SJCRH30 (cell line): ENCODE results near the gene MTURN. TPM values are rescaled to one million over a fixed set of nuclear protein-coding genes. Genes with fewer than 3 reads are reported as not detected.

Experiments
- DNase-seq, 2 experiments: peaks; one replicate each; pipeline ENCODE4 v3.0.0-alpha.2; 2015 to 2020
- H3K27ac ChIP-seq: fragments of 250-450 bp; sonication (Bioruptor Pico); 2 replicates; pipeline ENCODE4 v1.5.1; 2020; ENCODE audit warnings: mild to moderate bottlenecking, moderate library complexity
- H3K27me3 ChIP-seq: fragments of 250-450 bp; sonication (Bioruptor Pico); 2 replicates; pipeline ENCODE4 v1.5.1; 2020; ENCODE audit warnings: mild to moderate bottlenecking, moderate library complexity
- H3K36me3 ChIP-seq: fragments of 250-450 bp; sonication (Bioruptor Pico); 2 replicates; pipeline ENCODE4 v1.5.1; 2020; ENCODE audit warnings: mild to moderate bottlenecking, moderate library complexity
- H3K4me1 ChIP-seq: fragments of 250-450 bp; sonication (Bioruptor Pico); 2 replicates; pipeline ENCODE4 v1.5.1; 2020; ENCODE audit warnings: mild to moderate bottlenecking, moderate library complexity
- H3K4me3 ChIP-seq: fragments of 250-450 bp; sonication (Bioruptor Pico); 2 replicates; pipeline ENCODE4 v1.5.1; 2020; ENCODE audit warnings: mild to moderate bottlenecking, moderate library complexity
- H3K9me3 ChIP-seq: fragments of 250-450 bp; sonication (Bioruptor Pico); replicated peaks from 2 replicates; pipeline ENCODE4 v1.5.1; 2020; ENCODE audit warnings: mild to moderate bottlenecking, moderate library complexity
- total RNA-seq: library from RNA; depleted of rRNA; stranded (reverse); fragments of >200 nt; shearing (Covaris generic); gene quantifications from 2 replicates; pipeline ENCODE4 v1.2.3, GENCODE V29; 2014

The MTURN gene
- total RNA-seq, 1 experiment from 2014 or later = 27.6 TPM

DNA sequence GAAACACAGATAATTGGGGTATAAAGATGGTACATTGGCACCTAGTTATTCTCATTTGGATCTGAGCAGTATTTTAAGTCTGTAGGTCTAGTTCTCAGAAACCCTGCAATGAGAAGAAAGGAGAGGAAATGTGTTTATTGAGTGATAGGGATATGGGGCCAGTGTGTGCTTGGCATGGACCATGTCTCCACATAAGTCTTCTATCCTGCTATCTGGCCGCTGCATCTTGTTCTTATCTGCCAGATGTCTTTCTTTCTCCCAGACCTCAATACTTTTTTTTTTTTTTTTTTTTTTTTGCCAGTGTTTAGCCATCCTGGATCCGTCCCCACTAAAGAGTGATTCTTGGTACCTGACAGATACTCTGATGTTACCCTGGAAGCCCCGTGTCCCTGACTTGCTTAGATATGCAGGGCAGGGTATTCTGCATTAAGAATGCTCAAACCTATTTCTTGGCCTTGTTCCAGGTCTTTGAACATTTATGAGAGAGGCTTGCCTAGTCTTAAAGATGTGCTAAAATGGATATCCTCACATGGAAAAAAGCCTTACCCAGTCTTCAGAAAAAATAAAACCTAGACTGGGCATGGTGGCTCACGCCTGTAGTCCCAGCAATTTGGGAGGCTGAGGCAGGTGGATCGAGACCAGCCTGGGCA is 10.0 kb downstream of the MTURN start:
- Histone ChIP-seq H3K36me3 (peaks cover 5% of the 10 kb centered on the region; the same call in 1 of the 2 replicates), H3K27ac (no peak overlapping the region), H3K4me1 (peaks cover 38% of the 10 kb centered on the region), H3K4me3 (no peak overlapping the region), H3K27me3 (no peaks in the 10 kb centered on the region), H3K9me3 (no peaks in the 10 kb centered on the region)
- no peak for DNase-seq

DNA sequence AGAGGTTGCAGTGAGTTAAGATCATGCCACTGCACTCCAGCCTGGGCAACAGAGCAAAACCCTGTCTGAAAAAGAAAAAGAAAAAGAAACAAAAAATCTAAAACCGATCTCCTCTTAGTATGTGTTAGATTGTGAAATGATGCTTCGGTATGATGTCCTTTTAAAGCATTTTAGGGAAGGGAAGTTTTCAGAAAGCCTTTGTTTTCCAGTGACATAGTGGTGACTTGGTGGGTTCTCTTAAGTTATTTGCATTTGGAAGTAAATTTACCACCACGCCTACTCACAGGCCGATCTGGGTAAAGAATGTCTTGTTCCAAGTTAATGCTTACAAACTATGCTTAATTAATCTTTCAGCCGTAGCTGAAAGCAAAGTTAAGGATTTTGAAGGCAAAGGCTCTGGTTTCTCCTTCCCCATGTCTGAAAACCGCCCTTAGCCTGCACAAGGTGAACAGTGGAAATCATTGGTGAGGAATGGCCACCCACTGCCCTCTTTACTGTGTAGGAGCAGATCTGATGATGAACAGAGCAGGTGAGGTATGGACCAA is 10.7 kb downstream of the MTURN start:
- Histone ChIP-seq H3K9me3 (no peaks in the 10 kb centered on the region), H3K27me3 (no peaks in the 10 kb centered on the region), H3K27ac (no peak overlapping the region), H3K4me3 (no peak overlapping the region), H3K4me1 (peaks cover 38% of the 10 kb centered on the region), H3K36me3 (peaks cover 5% of the 10 kb centered on the region; the same call in 1 of the 2 replicates)
- no peak for DNase-seq

GRCh38 chr7:30146127-30146612 is 11.4 kb downstream of the MTURN start:
- H3K27ac ChIP-seq = no peak overlapping the region
- no peak overlapping the region for H3K4me3 ChIP-seq
- H3K4me1 ChIP-seq = peaks cover 38% of the 10 kb centered on the region
- no peaks in the 10 kb centered on the region for H3K9me3 ChIP-seq
- peak; percentile 42 to 65 for DNase-seq
- peaks cover 3% of the 10 kb centered on the region; the same call in 1 of the 2 replicates for H3K36me3 ChIP-seq
- H3K27me3 ChIP-seq = no peaks in the 10 kb centered on the region

- Histone ChIP-seq H3K9me3 (no peaks in the 10 kb centered on the region), H3K36me3 (peaks cover 3% of the 10 kb centered on the region; the same call in 1 of the 2 replicates), H3K27ac (no peak overlapping the region), H3K4me3 (no peak overlapping the region), H3K27me3 (no peaks in the 10 kb centered on the region), H3K4me1 (peaks cover 38% of the 10 kb centered on the region)
- no peak for DNase-seq
These were observed 12.4 kb downstream of the MTURN start for GRCh38 chr7:30147223-30147622.

- H3K4me3 ChIP-seq = no peak overlapping the region
- H3K27me3 ChIP-seq = no peaks in the 10 kb centered on the region
- H3K27ac ChIP-seq = no peak overlapping the region
- no peaks in the 10 kb centered on the region for H3K9me3 ChIP-seq
- peaks cover 35% of the 10 kb centered on the region for H3K4me1 ChIP-seq
- peaks cover 3% of the 10 kb centered on the region; the same call in 1 of the 2 replicates for H3K36me3 ChIP-seq
- no peak for DNase-seq
These were observed 13.0 kb downstream of the MTURN start for GRCh38 chr7:30147785-30148184.

DNA sequence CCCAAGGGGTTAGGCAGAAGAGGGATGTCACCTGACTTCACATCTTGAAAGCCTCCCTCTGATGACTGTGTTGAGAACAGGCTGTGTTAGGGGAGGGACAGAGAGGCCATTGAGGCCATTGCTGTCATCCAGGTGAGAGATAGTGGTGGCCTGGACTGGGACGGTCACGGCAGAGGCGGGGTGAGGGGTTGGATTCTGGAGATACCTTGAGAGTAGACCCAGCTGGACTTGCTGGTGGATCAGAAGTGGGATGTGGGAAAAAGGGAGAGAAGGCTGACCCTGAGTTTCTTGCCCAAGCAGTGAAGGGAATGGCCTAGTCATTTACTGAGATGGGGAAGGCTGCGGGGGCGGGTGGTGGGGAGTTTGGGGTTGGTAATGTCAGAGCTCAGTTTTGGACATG is 13.6 kb downstream of the MTURN start:
- Histone ChIP-seq H3K36me3 (peaks cover 3% of the 10 kb centered on the region; the same call in 1 of the 2 replicates), H3K4me1 (peaks cover 29% of the 10 kb centered on the region), H3K9me3 (no peaks in the 10 kb centered on the region), H3K27me3 (no peaks in the 10 kb centered on the region), H3K4me3 (no peak overlapping the region), H3K27ac (no peak overlapping the region)
- no peak for DNase-seq

GRCh38 chr7:30148951-30149459 is 14.2 kb downstream of the MTURN start:
- no peaks in the 10 kb centered on the region for H3K27me3 ChIP-seq
- no peaks in the 10 kb centered on the region for H3K9me3 ChIP-seq
- no peak overlapping the region for H3K27ac ChIP-seq
- peaks cover 3% of the 10 kb centered on the region; the same call in 1 of the 2 replicates for H3K36me3 ChIP-seq
- H3K4me1 ChIP-seq = peaks cover 23% of the 10 kb centered on the region
- DNase-seq = no peak
- H3K4me3 ChIP-seq = no peak overlapping the region

GRCh38 chr7:30149640-30150272 is 15.0 kb downstream of the MTURN start:
- H3K27me3 ChIP-seq = no peaks in the 10 kb centered on the region
- H3K4me3 ChIP-seq = no peak overlapping the region
- no peak for DNase-seq
- H3K27ac ChIP-seq = no peak overlapping the region
- peaks cover 3% of the 10 kb centered on the region; the same call in 1 of the 2 replicates for H3K36me3 ChIP-seq
- peaks cover 16% of the 10 kb centered on the region for H3K4me1 ChIP-seq
- H3K9me3 ChIP-seq = no peaks in the 10 kb centered on the region

GRCh38 chr7:30150711-30151110 is 15.9 kb downstream of the MTURN start:
- Histone ChIP-seq H3K4me1 (peaks cover 16% of the 10 kb centered on the region), H3K9me3 (no peaks in the 10 kb centered on the region), H3K27me3 (no peaks in the 10 kb centered on the region), H3K27ac (no peak overlapping the region), H3K36me3 (peaks cover 3% of the 10 kb centered on the region; the same call in 1 of the 2 replicates), H3K4me3 (no peak overlapping the region)
- DNase-seq = no peak

DNA sequence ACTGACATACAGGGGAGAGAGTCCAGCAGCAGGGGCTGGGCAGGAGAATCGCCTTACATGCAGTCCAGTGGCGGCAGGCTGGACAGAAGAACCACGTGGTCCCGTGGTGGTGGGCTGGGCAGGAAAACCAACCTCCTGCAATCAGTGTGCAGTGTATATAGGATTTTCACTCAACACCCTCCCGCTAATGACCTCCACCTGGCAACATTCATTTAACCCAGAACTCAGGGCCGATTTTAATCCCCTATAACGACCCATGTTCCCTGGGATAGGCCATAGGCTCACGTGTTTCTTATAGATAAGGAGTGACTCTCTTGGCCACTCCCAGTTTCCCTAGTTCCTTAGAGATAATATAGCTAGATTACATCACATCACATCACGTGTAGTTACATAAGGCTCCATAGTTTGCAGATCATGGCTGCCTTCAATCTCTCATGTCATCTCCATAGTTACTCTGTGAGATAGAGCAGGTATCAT is 19.4 kb downstream of the MTURN start:
- Histone ChIP-seq H3K36me3 (peaks cover 3% of the 10 kb centered on the region; the same call in 1 of the 2 replicates), H3K9me3 (no peaks in the 10 kb centered on the region)

DNA sequence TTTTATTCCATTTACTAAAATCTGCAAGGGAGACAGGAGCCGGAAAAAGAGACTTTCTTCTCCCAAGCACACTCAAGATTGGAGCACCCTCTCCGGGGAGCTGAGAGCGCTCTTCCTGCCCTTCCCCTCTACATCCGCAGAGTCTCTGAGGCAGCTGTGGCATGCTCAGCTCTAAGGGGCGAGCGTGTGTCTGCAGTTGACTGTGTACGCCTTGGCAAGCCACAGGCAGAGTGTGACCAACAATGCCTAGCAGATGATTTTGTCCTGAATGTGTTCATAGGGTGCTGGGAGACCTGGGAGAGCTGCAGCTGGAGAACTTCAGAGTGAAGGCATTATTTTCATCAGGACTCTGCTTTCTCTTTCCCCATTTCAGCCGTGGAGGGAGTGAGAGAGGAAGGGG is 20.7 kb downstream of the MTURN start:
- Histone ChIP-seq H3K36me3 (no peaks in the 10 kb centered on the region), H3K4me1 (no peaks in the 10 kb centered on the region), H3K9me3 (no peaks in the 10 kb centered on the region), H3K4me3 (no peak overlapping the region), H3K27me3 (no peaks in the 10 kb centered on the region), H3K27ac (no peak overlapping the region)
- DNase-seq = no peak

More for the DNA sequence above, 19.4 kb downstream of the MTURN start:
- H3K27ac ChIP-seq = no peak overlapping the region
- DNase-seq = no peak
- no peak overlapping the region for H3K4me3 ChIP-seq
- no peaks in the 10 kb centered on the region for H3K4me1 ChIP-seq
- H3K27me3 ChIP-seq = no peaks in the 10 kb centered on the region

GRCh38 chr7:30157204-30157603 is 22.4 kb downstream of the MTURN start:
- DNase-seq = peak in 1 of 2 experiments; percentile 42
- no peaks in the 10 kb centered on the region for H3K36me3 ChIP-seq
- peaks cover 2% of the 10 kb centered on the region; the same call in 1 of the 2 replicates for H3K4me1 ChIP-seq
- H3K9me3 ChIP-seq = no peaks in the 10 kb centered on the region
- H3K27me3 ChIP-seq = no peaks in the 10 kb centered on the region
- H3K27ac ChIP-seq = no peak overlapping the region
- H3K4me3 ChIP-seq = no peak overlapping the region

DNA sequence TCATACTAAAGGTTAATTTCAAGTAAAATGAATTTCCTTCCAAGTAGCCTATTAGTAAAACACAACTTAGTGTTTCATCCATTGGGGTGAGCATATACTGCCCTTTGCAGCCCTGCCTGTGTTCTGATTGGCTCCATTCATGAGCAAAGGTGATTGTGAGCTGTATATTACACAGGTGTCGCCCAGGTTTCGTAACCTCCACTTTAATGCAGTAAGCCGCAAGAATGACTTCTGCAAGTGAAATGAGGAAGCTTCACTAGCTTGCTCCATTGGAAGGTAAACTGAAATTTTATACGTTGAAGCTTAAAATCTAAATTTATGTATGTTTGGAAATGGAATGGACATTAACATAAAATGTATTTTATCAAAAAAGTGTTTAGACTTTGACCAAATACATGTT is 24.4 kb downstream of the MTURN start:
- Histone ChIP-seq H3K4me1 (peaks cover 9% of the 10 kb centered on the region), H3K27ac (no peak overlapping the region), H3K36me3 (no peaks in the 10 kb centered on the region), H3K27me3 (no peaks in the 10 kb centered on the region), H3K9me3 (no peaks in the 10 kb centered on the region), H3K4me3 (no peak overlapping the region)
- no peak for DNase-seq

DNA sequence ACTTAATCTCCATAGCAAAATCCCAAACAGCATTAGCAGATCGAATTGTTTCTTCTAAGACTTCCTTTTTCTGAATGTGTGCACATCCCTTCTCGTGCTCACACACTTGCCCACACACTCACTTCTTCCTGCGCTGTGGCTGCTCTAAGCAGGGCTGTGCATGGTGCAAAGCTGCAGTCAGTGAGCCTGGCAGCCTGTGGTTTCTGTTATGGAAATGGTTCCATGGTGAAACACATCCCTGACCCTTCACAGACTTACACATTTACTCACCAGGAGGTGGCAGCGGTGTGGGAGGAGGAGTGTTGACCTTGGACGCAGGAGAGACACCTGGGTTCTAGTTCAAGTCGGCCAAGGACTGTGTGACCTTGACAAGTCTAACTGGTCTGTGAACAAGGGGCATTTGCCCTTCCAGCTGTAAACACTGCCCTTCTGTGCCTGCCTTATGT is 24.9 kb downstream of the MTURN start:
- H3K4me1 ChIP-seq = peaks cover 13% of the 10 kb centered on the region
- no peaks in the 10 kb centered on the region for H3K27me3 ChIP-seq
- H3K9me3 ChIP-seq = no peaks in the 10 kb centered on the region
- H3K4me3 ChIP-seq = no peak overlapping the region
- H3K27ac ChIP-seq = no peak overlapping the region
- peak; percentile 32 to 59 for DNase-seq
- H3K36me3 ChIP-seq = no peaks in the 10 kb centered on the region

DNA sequence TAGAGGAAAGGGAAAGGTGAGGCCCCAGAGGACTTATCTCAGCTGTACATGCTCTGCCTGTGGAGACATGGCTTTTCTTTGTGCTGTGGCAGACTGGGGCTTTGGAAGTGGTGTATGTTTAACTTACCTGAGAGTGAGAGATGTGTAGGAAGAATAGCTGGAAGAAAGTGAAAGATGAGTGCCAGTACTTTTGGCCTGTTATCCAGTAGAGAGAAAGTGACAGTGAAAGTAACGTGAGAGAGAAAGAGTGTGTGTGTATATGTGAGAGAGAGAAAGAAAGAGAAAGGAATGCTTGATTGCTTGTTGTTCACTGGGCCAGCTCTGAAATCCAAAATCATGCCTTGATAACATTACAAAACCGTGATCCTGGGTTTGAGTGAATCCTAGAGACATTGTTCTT is 25.5 kb downstream of the MTURN start:
- Histone ChIP-seq H3K9me3 (no peaks in the 10 kb centered on the region), H3K27me3 (no peaks in the 10 kb centered on the region), H3K4me3 (no peak overlapping the region), H3K36me3 (no peaks in the 10 kb centered on the region), H3K4me1 (peaks cover 15% of the 10 kb centered on the region), H3K27ac (no peak overlapping the region)
- no peak for DNase-seq
